HepG2 (cell line): ENCODE measurements around the gene PARP1.

ENCODE experiments used
- ASH2L ChIP-seq: fragments of 300-600, 200-600 bp; sonication (generic); IDR thresholded peaks from 2 replicates; pipeline ENCODE4 v1.7.0; 2017; ENCODE audit warnings: low read depth, mild to moderate bottlenecking, moderate library complexity, mixed read lengths, low read length; ENCODE audit not compliant: insufficient read length
- EP300 ChIP-seq, 3 experiments: sonication (generic) in 1 of 3; formaldehyde crosslinking in 1 of 3; IDR thresholded peaks; 2 replicates each; pipeline versions ENCODE4 v1.5.1 to v1.6.1; 2011 to 2020; ENCODE audit warnings: low read depth in 2 of 3, low read length in 2 of 3, borderline replicate concordance in 1 of 3, improper control_type of control experiment in 1 of 3, mild to moderate bottlenecking in 1 of 3, missing genetic modification reagents in 1 of 3, moderate library complexity in 1 of 3
- EZH2 ChIP-seq: conservative IDR thresholded peaks from 2 replicates; pipeline ENCODE4 v1.6.1; 2012; ENCODE audit warnings: mild to moderate bottlenecking, low read depth, low read length, moderate library complexity
- FOSL2 ChIP-seq: sonication (generic); formaldehyde crosslinking; IDR thresholded peaks from 2 replicates; pipeline ENCODE4 v1.4.0; 2020; ENCODE audit warnings: missing genetic modification reagents
- KIAA2018 ChIP-seq: sonication (generic); formaldehyde crosslinking; IDR thresholded peaks from 2 replicates; pipeline ENCODE4 v1.5.0; 2020; ENCODE audit warnings: mild to moderate bottlenecking, missing genetic modification reagents, borderline replicate concordance
- KLF16 ChIP-seq, 2 experiments: sonication (generic) in 1 of 2; formaldehyde crosslinking in 1 of 2; IDR thresholded peaks; 2 replicates each; pipeline versions ENCODE4 v1.6.1 to v1.8.0; 2016 to 2023; ENCODE audit warnings: missing genetic modification reagents in 2 of 2, missing compliant biosample characterization in 1 of 2
- ZNF207 ChIP-seq: fragments of 450-650 bp; IDR thresholded peaks from 2 replicates; pipeline ENCODE4 v1.6.1; 2016; ENCODE audit warnings: antibody characterized with exemption, borderline replicate concordance
- ZNF318 ChIP-seq: sonication (generic); formaldehyde crosslinking; IDR thresholded peaks from 2 replicates; pipeline ENCODE4 v1.4.0; 2020; ENCODE audit warnings: mild to moderate bottlenecking, missing genetic modification reagents
- ZNF607 ChIP-seq: sonication (generic); formaldehyde crosslinking; IDR thresholded peaks from 2 replicates; pipeline ENCODE4 v1.5.1; 2020; ENCODE audit warnings: missing genetic modification reagents, mild to moderate bottlenecking, borderline replicate concordance
- ZSCAN9 ChIP-seq: IDR thresholded peaks from 2 replicates; pipeline ENCODE4 v1.6.1; 2016; ENCODE audit warnings: borderline replicate concordance
- TF ChIP-seq, protein P1 (sequence below), 2 experiments: IDR thresholded peaks; 2 replicates each; pipeline ENCODE4 v1.6.1; 2011 to 2012; ENCODE audit warnings: low read length in 2 of 2, borderline replicate concordance in 1 of 2, low read depth in 1 of 2, mild to moderate bottlenecking in 1 of 2, moderate library complexity in 1 of 2
- TF ChIP-seq, protein P2 (sequence below): sonication (generic); formaldehyde crosslinking; IDR thresholded peaks from 2 replicates; pipeline ENCODE4 v1.5.1; 2020; ENCODE audit warnings: missing genetic modification reagents, mild to moderate bottlenecking, borderline replicate concordance

DNA sequence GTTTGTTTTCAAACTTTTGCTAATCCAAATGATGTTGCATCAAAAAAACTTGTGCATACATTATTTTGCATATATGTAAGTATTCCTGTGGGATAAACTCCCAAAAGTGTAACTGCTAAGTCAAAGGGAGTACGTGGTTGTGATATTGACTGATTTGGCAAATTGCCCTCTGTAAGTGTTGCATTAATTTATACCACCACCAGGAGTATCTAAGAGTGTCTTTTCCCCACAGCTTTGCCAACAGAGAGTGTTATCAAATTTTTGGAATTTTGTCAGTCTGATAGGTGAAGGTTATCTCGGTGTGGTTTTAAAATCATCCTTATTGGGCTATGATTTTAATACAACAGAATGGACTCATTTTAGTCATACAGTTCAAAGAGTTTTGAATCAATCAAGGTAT, 30.1 kb upstream of the PARP1 start:
- TF ChIP-seq EP300 (IDR thresholded peaks at IDR 0.05; ENCODE audit: low read depth in 2 of 2, low read length in 2 of 2) = no peak
- TF ChIP-seq EP300 (CRISPR knock-in tag; IDR thresholded peaks at IDR 0.05; ENCODE audit: borderline replicate concordance) = no peak
- TF ChIP-seq KLF16 (CRISPR knock-in tag; IDR thresholded peaks at IDR 0.05) = no peak
- no peak for TF ChIP-seq ZSCAN9 (CRISPR knock-in tag)
- TF ChIP-seq KIAA2018 (CRISPR knock-in tag) = no peak
- no peak for TF ChIP-seq ZNF207
- TF ChIP-seq ZNF607 (CRISPR knock-in tag) = no peak
- TF ChIP-seq, protein P1, sequence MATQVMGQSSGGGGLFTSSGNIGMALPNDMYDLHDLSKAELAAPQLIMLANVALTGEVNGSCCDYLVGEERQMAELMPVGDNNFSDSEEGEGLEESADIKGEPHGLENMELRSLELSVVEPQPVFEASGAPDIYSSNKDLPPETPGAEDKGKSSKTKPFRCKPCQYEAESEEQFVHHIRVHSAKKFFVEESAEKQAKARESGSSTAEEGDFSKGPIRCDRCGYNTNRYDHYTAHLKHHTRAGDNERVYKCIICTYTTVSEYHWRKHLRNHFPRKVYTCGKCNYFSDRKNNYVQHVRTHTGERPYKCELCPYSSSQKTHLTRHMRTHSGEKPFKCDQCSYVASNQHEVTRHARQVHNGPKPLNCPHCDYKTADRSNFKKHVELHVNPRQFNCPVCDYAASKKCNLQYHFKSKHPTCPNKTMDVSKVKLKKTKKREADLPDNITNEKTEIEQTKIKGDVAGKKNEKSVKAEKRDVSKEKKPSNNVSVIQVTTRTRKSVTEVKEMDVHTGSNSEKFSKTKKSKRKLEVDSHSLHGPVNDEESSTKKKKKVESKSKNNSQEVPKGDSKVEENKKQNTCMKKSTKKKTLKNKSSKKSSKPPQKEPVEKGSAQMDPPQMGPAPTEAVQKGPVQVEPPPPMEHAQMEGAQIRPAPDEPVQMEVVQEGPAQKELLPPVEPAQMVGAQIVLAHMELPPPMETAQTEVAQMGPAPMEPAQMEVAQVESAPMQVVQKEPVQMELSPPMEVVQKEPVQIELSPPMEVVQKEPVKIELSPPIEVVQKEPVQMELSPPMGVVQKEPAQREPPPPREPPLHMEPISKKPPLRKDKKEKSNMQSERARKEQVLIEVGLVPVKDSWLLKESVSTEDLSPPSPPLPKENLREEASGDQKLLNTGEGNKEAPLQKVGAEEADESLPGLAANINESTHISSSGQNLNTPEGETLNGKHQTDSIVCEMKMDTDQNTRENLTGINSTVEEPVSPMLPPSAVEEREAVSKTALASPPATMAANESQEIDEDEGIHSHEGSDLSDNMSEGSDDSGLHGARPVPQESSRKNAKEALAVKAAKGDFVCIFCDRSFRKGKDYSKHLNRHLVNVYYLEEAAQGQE (IDR thresholded peaks at IDR 0.05; ENCODE audit: borderline replicate concordance in 1 of 2, low read depth in 1 of 2, low read length in 2 of 2) = no peak
- TF ChIP-seq ZNF318 (CRISPR knock-in tag) = no peak
- TF ChIP-seq ASH2L = no peak
- TF ChIP-seq FOSL2 (CRISPR knock-in tag) = no peak
- TF ChIP-seq, protein P2, sequence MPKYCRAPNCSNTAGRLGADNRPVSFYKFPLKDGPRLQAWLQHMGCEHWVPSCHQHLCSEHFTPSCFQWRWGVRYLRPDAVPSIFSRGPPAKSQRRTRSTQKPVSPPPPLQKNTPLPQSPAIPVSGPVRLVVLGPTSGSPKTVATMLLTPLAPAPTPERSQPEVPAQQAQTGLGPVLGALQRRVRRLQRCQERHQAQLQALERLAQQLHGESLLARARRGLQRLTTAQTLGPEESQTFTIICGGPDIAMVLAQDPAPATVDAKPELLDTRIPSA (CRISPR knock-in tag) = no peak
- TF ChIP-seq EZH2 = no peak
